H1 (cell line): ENCODE data around the gene RYR3.

ENCODE experiments used
- CHD1 ChIP-seq: IDR thresholded peaks from 2 replicates; pipeline ENCODE4 v1.6.1; 2012; ENCODE audit warnings: low read depth, low read length, improper control_type of control experiment
- CHD2 ChIP-seq: IDR thresholded peaks from 2 replicates; pipeline ENCODE4 v1.6.1; 2012; ENCODE audit warnings: low read length, improper control_type of control experiment
- HDAC2 ChIP-seq, 2 experiments: fragments of 300-600 bp in 1 of 2; sonication (generic) in 1 of 2; IDR thresholded peaks; 2 replicates each; pipeline ENCODE4 v1.6.1; 2011 to 2012; ENCODE audit warnings: low read depth in 2 of 2, low read length in 2 of 2, mild to moderate bottlenecking in 2 of 2, moderate library complexity in 2 of 2, borderline replicate concordance in 1 of 2, inconsistent platforms in 1 of 2
- JUND ChIP-seq: IDR thresholded peaks from 2 replicates; pipeline ENCODE4 v1.6.1; 2011; ENCODE audit warnings: mild to moderate bottlenecking, improper control_type of control experiment, low read length
- POLR2A ChIP-seq, 2 experiments: IDR thresholded peaks; 1 replicate in 1 of 2; 2 replicates in 1 of 2; pipeline ENCODE4 v1.6.1; 2011; ENCODE audit warnings: low read depth in 2 of 2, low read length in 2 of 2, mild to moderate bottlenecking in 2 of 2; ENCODE audit errors: control extremely low read depth in 1 of 2
- SP1 ChIP-seq: IDR thresholded peaks from 2 replicates; pipeline ENCODE4 v1.6.1; 2011; ENCODE audit warnings: low read depth, low read length
- SUZ12 ChIP-seq: fragments of 200-600 bp; sonication (generic); IDR thresholded peaks from 2 replicates; pipeline ENCODE4 v1.6.1; 2012; ENCODE audit warnings: mild to moderate bottlenecking, inconsistent platforms, low read length, moderate library complexity, mixed read lengths
- TAF1 ChIP-seq: IDR thresholded peaks from 2 replicates; pipeline ENCODE4 v1.6.1; 2011; ENCODE audit warnings: mild to moderate bottlenecking, low read depth, low read length
- TCF12 ChIP-seq: IDR thresholded peaks from 2 replicates; pipeline ENCODE4 v1.6.1; 2011; ENCODE audit warnings: low read depth, mild to moderate bottlenecking, low read length
- TF ChIP-seq, protein P1 (sequence below), 3 experiments: IDR thresholded peaks; 1 replicate in 2 of 3; 2 replicates in 1 of 3; pipeline versions ENCODE4 v1.5.1 to v1.6.1; 2011; ENCODE audit warnings: low read length in 3 of 3, mild to moderate bottlenecking in 3 of 3, inconsistent platforms in 2 of 3, low read depth in 1 of 3, moderate library complexity in 1 of 3; ENCODE audit not compliant: insufficient read depth in 1 of 3; ENCODE audit errors: control extremely low read depth in 1 of 3
- TF ChIP-seq, protein P2 (sequence below): IDR thresholded peaks from 2 replicates; pipeline ENCODE4 v1.6.1; 2012; ENCODE audit warnings: inconsistent platforms

DNA sequence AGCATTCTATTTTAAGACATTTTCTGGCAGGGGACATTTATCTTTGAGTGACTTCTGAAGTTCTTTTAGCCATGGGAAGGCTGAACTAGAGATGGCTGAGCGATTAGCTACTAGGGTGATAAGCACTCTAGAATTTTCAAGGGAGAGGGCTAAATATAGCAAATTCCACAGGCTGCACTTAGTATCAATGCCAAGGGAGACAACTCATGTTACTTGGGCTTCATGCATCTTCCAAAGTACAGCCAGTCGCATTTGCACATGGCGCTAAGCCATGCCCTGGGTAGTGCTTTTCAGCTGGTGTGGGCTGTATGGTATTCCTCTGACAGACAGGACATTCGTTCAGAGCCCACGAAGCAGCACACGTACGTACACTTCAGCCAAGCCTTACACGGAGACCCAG is 69.6 kb downstream of the RYR3 start:
- TF ChIP-seq, protein P1, sequence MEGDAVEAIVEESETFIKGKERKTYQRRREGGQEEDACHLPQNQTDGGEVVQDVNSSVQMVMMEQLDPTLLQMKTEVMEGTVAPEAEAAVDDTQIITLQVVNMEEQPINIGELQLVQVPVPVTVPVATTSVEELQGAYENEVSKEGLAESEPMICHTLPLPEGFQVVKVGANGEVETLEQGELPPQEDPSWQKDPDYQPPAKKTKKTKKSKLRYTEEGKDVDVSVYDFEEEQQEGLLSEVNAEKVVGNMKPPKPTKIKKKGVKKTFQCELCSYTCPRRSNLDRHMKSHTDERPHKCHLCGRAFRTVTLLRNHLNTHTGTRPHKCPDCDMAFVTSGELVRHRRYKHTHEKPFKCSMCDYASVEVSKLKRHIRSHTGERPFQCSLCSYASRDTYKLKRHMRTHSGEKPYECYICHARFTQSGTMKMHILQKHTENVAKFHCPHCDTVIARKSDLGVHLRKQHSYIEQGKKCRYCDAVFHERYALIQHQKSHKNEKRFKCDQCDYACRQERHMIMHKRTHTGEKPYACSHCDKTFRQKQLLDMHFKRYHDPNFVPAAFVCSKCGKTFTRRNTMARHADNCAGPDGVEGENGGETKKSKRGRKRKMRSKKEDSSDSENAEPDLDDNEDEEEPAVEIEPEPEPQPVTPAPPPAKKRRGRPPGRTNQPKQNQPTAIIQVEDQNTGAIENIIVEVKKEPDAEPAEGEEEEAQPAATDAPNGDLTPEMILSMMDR (IDR thresholded peaks at IDR 0.05; ENCODE audit: control extremely low read depth in 1 of 3, insufficient read depth in 1 of 3, low read depth in 1 of 3, low read length in 3 of 3): no peak
- TF ChIP-seq, protein P2, sequence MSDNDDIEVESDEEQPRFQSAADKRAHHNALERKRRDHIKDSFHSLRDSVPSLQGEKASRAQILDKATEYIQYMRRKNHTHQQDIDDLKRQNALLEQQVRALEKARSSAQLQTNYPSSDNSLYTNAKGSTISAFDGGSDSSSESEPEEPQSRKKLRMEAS: no peak
- TF ChIP-seq CHD1 (no peak), TCF12 (no peak), CHD2 (no peak), SP1 (no peak), SUZ12 (no peak), POLR2A (IDR thresholded peaks at IDR 0.05; ENCODE audit: control extremely low read depth in 1 of 2, low read depth in 2 of 2, low read length in 2 of 2) (no peak), JUND (no peak), TAF1 (no peak), HDAC2 (IDR thresholded peaks at IDR 0.05; ENCODE audit: borderline replicate concordance in 1 of 2, low read depth in 2 of 2, low read length in 2 of 2) (no peak)
